ENCODE results near the gene MAGI1. TPM values are rescaled to one million over a fixed set of nuclear protein-coding genes. Genes with fewer than 3 reads are reported as not detected.
A peak's percentile ranks its signal among the peaks of the same experiment; 100 is the strongest.

Gene MAGI1
- total and polyA plus RNA-seq, 4 donors, result 9.9 to 88.1 (median 24.6) TPM

- no peak overlapping the region for H3K27ac ChIP-seq (ENCODE audit: low read depth in 1 of 2, low read length in 1 of 2)
- ATAC-seq (ENCODE audit: insufficient read depth, low FRiP score), result no peak
These were observed 103.0 kb downstream of the MAGI1 start for GRCh38 chr3:65935724-65936123.

GRCh38 chr3:65930648-65931047, 108.1 kb downstream of the MAGI1 start:
- Histone ChIP-seq H3K9me3 (ENCODE audit: control insufficient read depth in 4 of 4, insufficient read depth in 3 of 4, low read length in 3 of 4) (peaks cover 0 to 3% (median 0%) of the 10 kb centered on the region in 4 donors), H3K27ac (ENCODE audit: low read depth in 1 of 2, low read length in 1 of 2) (no peak overlapping the region), H3K4me1 (ENCODE audit: control insufficient read depth in 5 of 5, insufficient read depth in 5 of 5, low read length in 5 of 5) (peaks cover 0 to 10% (median 0%) of the 10 kb centered on the region in 5 donors), H3K4me3 (no peak overlapping the region), H3K9ac (ENCODE audit: insufficient read depth in 1 of 2, low read length in 2 of 2) (no peak overlapping the region), H3K36me3 (ENCODE audit: control insufficient read depth in 4 of 4, insufficient read depth in 4 of 4, low read length in 4 of 4) (no peaks in the 10 kb centered on the region), H3K27me3 (ENCODE audit: control insufficient read depth in 3 of 3, insufficient read depth in 3 of 3, low read length in 2 of 3) (no peaks in the 10 kb centered on the region)
- TF ChIP-seq, protein P1, sequence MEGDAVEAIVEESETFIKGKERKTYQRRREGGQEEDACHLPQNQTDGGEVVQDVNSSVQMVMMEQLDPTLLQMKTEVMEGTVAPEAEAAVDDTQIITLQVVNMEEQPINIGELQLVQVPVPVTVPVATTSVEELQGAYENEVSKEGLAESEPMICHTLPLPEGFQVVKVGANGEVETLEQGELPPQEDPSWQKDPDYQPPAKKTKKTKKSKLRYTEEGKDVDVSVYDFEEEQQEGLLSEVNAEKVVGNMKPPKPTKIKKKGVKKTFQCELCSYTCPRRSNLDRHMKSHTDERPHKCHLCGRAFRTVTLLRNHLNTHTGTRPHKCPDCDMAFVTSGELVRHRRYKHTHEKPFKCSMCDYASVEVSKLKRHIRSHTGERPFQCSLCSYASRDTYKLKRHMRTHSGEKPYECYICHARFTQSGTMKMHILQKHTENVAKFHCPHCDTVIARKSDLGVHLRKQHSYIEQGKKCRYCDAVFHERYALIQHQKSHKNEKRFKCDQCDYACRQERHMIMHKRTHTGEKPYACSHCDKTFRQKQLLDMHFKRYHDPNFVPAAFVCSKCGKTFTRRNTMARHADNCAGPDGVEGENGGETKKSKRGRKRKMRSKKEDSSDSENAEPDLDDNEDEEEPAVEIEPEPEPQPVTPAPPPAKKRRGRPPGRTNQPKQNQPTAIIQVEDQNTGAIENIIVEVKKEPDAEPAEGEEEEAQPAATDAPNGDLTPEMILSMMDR (IDR thresholded peaks at IDR 0.05; ENCODE audit: control extremely low read depth, extremely low read depth), result no peak
- DNase-seq (no peak), ATAC-seq (ENCODE audit: insufficient read depth, low FRiP score) (no peak)
- WGBS, 2 donors, result 91 to 94% methylated on average over 6 of the region's 6 CpGs

More at GRCh38 chr3:65935724-65936123, 103.0 kb downstream of the MAGI1 start:
- Histone ChIP-seq H3K9ac (ENCODE audit: insufficient read depth in 1 of 2, low read length in 2 of 2) (no peak overlapping the region), H3K36me3 (ENCODE audit: control insufficient read depth in 4 of 4, insufficient read depth in 4 of 4, low read length in 4 of 4) (no peaks in the 10 kb centered on the region), H3K4me3 (no peak overlapping the region), H3K9me3 (ENCODE audit: control insufficient read depth in 4 of 4, insufficient read depth in 3 of 4, low read length in 3 of 4) (peaks cover 0 to 3% (median 0%) of the 10 kb centered on the region in 4 donors), H3K27me3 (ENCODE audit: control insufficient read depth in 3 of 3, insufficient read depth in 3 of 3, low read length in 2 of 3) (no peaks in the 10 kb centered on the region), H3K4me1 (ENCODE audit: control insufficient read depth in 5 of 5, insufficient read depth in 5 of 5, low read length in 5 of 5) (peaks cover 0 to 15% (median 0%) of the 10 kb centered on the region in 5 donors)
- TF ChIP-seq, protein P1 (IDR thresholded peaks at IDR 0.05; ENCODE audit: control extremely low read depth, extremely low read depth), result no peak
- DNase-seq, result no peak
- 82 to 89% methylated on average over 1 of the region's 1 CpG for WGBS, 2 donors

- TF ChIP-seq, protein P1 (IDR thresholded peaks at IDR 0.05; ENCODE audit: control extremely low read depth, extremely low read depth), result no peak
- Histone ChIP-seq H3K9ac (ENCODE audit: insufficient read depth in 1 of 2, low read length in 2 of 2) (no peak overlapping the region), H3K4me1 (ENCODE audit: control insufficient read depth in 5 of 5, insufficient read depth in 5 of 5, low read length in 5 of 5) (peaks cover 0 to 14% (median 0%) of the 10 kb centered on the region in 5 donors), H3K36me3 (ENCODE audit: control insufficient read depth in 4 of 4, insufficient read depth in 4 of 4, low read length in 4 of 4) (no peaks in the 10 kb centered on the region), H3K4me3 (no peak overlapping the region), H3K27ac (ENCODE audit: low read depth in 1 of 2, low read length in 1 of 2) (no peak overlapping the region), H3K27me3 (ENCODE audit: control insufficient read depth in 3 of 3, insufficient read depth in 3 of 3, low read length in 2 of 3) (no peaks in the 10 kb centered on the region), H3K9me3 (ENCODE audit: control insufficient read depth in 4 of 4, insufficient read depth in 3 of 4, low read length in 3 of 4) (peaks cover 0 to under 1% (median 0%) of the 10 kb centered on the region in 4 donors)
- peak in 1 of 3 donors; percentile 50 for DNase-seq
- ATAC-seq (ENCODE audit: insufficient read depth, low FRiP score), result no peak
- 60 to 86% methylated on average over 2 of the region's 2 CpGs for WGBS, 2 donors
These were observed 110.6 kb downstream of the MAGI1 start for GRCh38 chr3:65928110-65928509.

- H3K27ac ChIP-seq (ENCODE audit: low read depth in 1 of 2, low read length in 1 of 2), result no peak overlapping the region
- ATAC-seq (ENCODE audit: insufficient read depth, low FRiP score) (no peak), DNase-seq (no peak)
- no peaks in the 10 kb centered on the region for H3K9me3 ChIP-seq (ENCODE audit: control insufficient read depth in 4 of 4, insufficient read depth in 3 of 4, low read length in 3 of 4)
- H3K9ac ChIP-seq (ENCODE audit: insufficient read depth in 1 of 2, low read length in 2 of 2), result no peak overlapping the region
- no peaks in the 10 kb centered on the region for H3K36me3 ChIP-seq (ENCODE audit: control insufficient read depth in 4 of 4, insufficient read depth in 4 of 4, low read length in 4 of 4)
- H3K4me3 ChIP-seq, result no peak overlapping the region
- H3K4me1 ChIP-seq (ENCODE audit: control insufficient read depth in 5 of 5, insufficient read depth in 5 of 5, low read length in 5 of 5), result peaks cover 0 to 19% (median 0%) of the 10 kb centered on the region in 5 donors
- TF ChIP-seq, protein P1 (IDR thresholded peaks at IDR 0.05; ENCODE audit: control extremely low read depth, extremely low read depth), result no peak
- no peaks in the 10 kb centered on the region for H3K27me3 ChIP-seq (ENCODE audit: control insufficient read depth in 3 of 3, insufficient read depth in 3 of 3, low read length in 2 of 3)
- 66 to 74% methylated on average over 1 of the region's 1 CpG for WGBS, 2 donors
These were observed 111.1 kb downstream of the MAGI1 start for GRCh38 chr3:65927576-65927975.

All from lung (tissue), 12 donors.